Breast epithelium (tissue), 4 donors: Measurements from ENCODE around the gene CFAP107. TPM values are rescaled to one million over a fixed set of nuclear protein-coding genes. Genes with fewer than 3 reads are reported as not detected.

ENCODE experiments used
- DNase-seq, 2 donors: peaks; one replicate each; pipeline ENCODE4 v3.0.0-alpha.2; 2019; ENCODE audit warnings: low spot score in 2 of 2
- H3K27ac ChIP-seq, 2 donors: fragments of 200-600 bp; sonication (generic) in 1 of 2; one replicate each; pipeline ENCODE4 v1.5.1; 2016 to 2019; ENCODE audit warnings: mild to moderate bottlenecking in 1 of 2
- H3K27me3 ChIP-seq, 2 donors: fragments of 200-600 bp; sonication (generic) in 1 of 2; one replicate each; pipeline versions ENCODE4 v1.5.1 to v1.6.0; 2017 to 2019; ENCODE audit warnings: control low read depth in 1 of 2, mild to moderate bottlenecking in 1 of 2
- H3K36me3 ChIP-seq: fragments of 200-600 bp; one replicate; pipeline ENCODE4 v1.5.1; 2019
- H3K4me1 ChIP-seq, 2 donors: fragments of 200-600 bp; sonication (generic); one replicate each; pipeline ENCODE4 v1.5.1; 2016 to 2019; ENCODE audit warnings: control low read depth in 1 of 2
- H3K4me3 ChIP-seq, 3 donors: fragments of 200-600 bp; sonication (generic); 1 replicate in 2 of 3; 2 replicates in 1 of 3; pipeline ENCODE4 v1.5.1; 2016 to 2019; ENCODE audit warnings: mild to moderate bottlenecking in 3 of 3, moderate library complexity in 2 of 3
- H3K9me3 ChIP-seq, 2 donors: fragments of 200-600 bp; sonication (generic) in 1 of 2; one replicate each; pipeline ENCODE4 v1.5.1; 2016 to 2019; ENCODE audit warnings: control low read depth in 1 of 2
- POLR2A ChIP-seq: fragments of 450-650 bp; IDR thresholded peaks from one replicate; pipeline ENCODE4 v1.6.1; 2016; ENCODE audit warnings: antibody characterized with exemption, mild to moderate bottlenecking, moderate library complexity
- POLR2AphosphoS5 ChIP-seq, 3 donors: sonication (generic); formaldehyde crosslinking; IDR thresholded peaks; one replicate each; pipeline ENCODE4 v1.6.1; 2017; ENCODE audit warnings: antibody characterized with exemption in 3 of 3
- intact Hi-C: fragments of 100-400 bp; cut with DNase I; formaldehyde crosslinking; loops from one replicate; pipeline ENCODE4 v1.15.1; 2023; ENCODE audit warnings: low total_unique reads
- total RNA-seq, 3 donors: library from RNA; depleted of rRNA; stranded (reverse); fragments of >200 nt; gene quantifications; one replicate each; pipeline ENCODE4 v1.1.0, GENCODE V29; 2016
- TF ChIP-seq, protein P1 (sequence below), 3 donors: fragments of 450-650 bp; IDR thresholded peaks; one replicate each; pipeline ENCODE4 v1.5.1; 2016 to 2017; ENCODE audit warnings: antibody characterized with exemption in 3 of 3, mild to moderate bottlenecking in 3 of 3, moderate library complexity in 3 of 3

The CFAP107 gene
- total RNA-seq, 3 donors from 2014 or later, result not detected

DNA sequence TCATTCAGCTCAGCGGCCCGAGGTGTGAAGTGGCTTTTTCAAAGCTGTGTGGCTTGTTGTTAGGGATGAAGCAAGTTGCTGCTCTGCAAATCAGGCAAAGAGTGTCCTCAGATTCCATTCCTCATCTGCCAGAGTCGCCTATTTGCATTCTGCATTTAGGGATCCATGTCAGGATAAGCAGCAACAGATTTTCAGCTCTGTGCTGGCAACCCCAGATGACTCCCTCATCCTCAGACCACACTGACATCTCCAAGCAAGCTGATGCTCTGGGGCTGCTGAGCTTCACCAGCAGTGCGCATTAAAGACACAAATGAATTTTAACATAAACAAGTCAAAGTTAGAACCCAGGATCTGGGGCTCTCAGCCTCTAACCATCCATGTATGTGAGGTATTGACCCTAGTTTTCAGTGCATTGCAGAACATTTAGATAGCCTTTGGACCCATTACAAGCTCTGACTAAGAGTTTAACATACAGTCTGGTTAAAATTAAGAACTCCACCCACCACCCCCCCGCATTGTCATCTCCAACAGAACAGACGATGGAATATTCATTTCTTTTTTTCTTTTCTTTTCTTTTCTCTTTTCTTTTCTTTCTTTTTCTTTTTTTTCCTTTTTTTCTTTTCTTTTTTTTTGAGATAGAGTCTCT is 10.9 kb downstream of the CFAP107 start:
- no peaks in the 10 kb centered on the region for H3K27me3 ChIP-seq
- intact Hi-C loops, result no loop called here
- no peak overlapping the region for H3K27ac ChIP-seq
- no peaks in the 10 kb centered on the region for H3K4me1 ChIP-seq
- H3K36me3 ChIP-seq, result no peaks in the 10 kb centered on the region
- H3K4me3 ChIP-seq, result no peak overlapping the region
- TF ChIP-seq, protein P1, sequence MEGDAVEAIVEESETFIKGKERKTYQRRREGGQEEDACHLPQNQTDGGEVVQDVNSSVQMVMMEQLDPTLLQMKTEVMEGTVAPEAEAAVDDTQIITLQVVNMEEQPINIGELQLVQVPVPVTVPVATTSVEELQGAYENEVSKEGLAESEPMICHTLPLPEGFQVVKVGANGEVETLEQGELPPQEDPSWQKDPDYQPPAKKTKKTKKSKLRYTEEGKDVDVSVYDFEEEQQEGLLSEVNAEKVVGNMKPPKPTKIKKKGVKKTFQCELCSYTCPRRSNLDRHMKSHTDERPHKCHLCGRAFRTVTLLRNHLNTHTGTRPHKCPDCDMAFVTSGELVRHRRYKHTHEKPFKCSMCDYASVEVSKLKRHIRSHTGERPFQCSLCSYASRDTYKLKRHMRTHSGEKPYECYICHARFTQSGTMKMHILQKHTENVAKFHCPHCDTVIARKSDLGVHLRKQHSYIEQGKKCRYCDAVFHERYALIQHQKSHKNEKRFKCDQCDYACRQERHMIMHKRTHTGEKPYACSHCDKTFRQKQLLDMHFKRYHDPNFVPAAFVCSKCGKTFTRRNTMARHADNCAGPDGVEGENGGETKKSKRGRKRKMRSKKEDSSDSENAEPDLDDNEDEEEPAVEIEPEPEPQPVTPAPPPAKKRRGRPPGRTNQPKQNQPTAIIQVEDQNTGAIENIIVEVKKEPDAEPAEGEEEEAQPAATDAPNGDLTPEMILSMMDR (IDR thresholded peaks at IDR 0.05), result no peak
- no peak for TF ChIP-seq POLR2A
- no peak for TF ChIP-seq POLR2AphosphoS5 (IDR thresholded peaks at IDR 0.05)
- no peak for DNase-seq
- H3K9me3 ChIP-seq, result no peaks in the 10 kb centered on the region

DNA sequence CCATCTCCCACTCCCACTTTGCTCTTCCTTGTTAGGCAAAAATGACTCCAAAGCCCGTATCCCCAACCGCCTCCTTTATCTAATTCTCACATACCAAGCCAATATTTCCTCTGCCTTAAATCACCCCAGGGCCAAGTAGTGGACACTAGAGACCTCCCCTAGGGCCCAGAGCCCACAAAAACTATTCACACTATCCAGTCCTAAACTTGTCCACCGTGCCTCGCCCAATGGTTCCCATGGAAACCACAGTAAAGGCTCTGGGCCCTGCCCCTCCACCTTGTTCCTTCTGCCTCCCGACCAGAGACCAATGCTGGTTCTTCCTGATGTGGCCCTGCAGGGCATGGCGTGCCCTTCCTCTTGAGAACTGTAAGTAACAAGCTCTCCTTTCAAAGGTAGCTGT is 11.8 kb downstream of the CFAP107 start:
- Histone ChIP-seq H3K4me3 (no peak overlapping the region), H3K27me3 (no peaks in the 10 kb centered on the region), H3K36me3 (no peaks in the 10 kb centered on the region), H3K27ac (no peak overlapping the region), H3K9me3 (no peaks in the 10 kb centered on the region), H3K4me1 (no peaks in the 10 kb centered on the region)
- TF ChIP-seq POLR2AphosphoS5 (IDR thresholded peaks at IDR 0.05), result no peak
- no peak for TF ChIP-seq POLR2A
- TF ChIP-seq, protein P1 (IDR thresholded peaks at IDR 0.05), result no peak
- DNase-seq, result no peak
- intact Hi-C loops, result no loop called here

DNA sequence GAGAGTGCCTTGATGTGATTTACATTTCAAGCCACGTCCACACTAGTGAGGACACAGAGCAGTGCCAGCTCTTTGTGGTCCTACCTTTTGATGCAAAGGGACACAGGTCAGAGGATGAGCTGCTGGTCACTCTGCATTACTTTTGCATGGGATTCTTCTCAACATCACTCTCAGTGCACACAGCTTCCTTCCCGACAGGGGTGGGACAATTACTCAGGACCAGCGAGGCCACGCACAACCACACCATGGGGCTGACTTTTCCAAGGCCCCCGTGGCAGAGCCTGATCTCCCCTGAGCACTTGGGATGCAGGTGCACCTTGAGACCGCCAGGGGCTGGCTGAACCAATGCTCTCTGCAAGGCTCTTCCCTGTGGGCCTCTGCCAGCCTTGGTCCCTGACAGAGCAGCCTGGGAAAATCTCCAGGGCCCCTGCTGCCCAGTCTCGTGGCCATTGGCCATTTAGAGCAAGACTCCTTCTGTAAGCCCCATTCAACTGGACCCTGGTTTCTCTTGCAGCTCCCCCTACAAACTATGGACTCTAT is 14.3 kb downstream of the CFAP107 start:
- TF ChIP-seq, protein P1 (IDR thresholded peaks at IDR 0.05), result no peak
- no peak for TF ChIP-seq POLR2AphosphoS5 (IDR thresholded peaks at IDR 0.05)
- TF ChIP-seq POLR2A, result no peak
- Histone ChIP-seq H3K36me3 (no peaks in the 10 kb centered on the region), H3K27ac (no peak overlapping the region), H3K9me3 (no peaks in the 10 kb centered on the region), H3K4me1 (no peaks in the 10 kb centered on the region), H3K4me3 (no peak overlapping the region), H3K27me3 (no peaks in the 10 kb centered on the region)
- no peak for DNase-seq
- intact Hi-C loops, result no loop called here

DNA sequence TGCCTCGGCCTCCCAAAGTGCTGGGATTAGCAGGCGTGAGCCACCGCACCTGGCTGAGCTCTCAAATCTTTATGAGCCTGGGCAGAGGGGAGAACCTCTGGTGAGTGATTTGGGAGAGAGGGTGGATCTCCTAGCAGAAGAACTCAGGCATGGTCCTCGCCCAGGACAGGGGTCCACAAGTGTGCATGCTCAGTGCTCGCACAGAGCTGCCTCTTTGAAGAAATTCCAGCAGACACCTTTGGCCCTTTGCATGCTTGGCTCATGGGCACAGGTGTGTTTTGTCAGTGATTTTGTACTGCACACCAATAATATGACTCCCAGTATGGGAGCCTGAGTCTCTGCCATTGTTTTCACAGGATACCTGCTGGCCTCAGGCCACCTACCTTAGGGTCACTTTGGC is 15.8 kb downstream of the CFAP107 start:
- Histone ChIP-seq H3K9me3 (no peaks in the 10 kb centered on the region), H3K4me3 (no peak overlapping the region), H3K27ac (no peak overlapping the region), H3K4me1 (no peaks in the 10 kb centered on the region), H3K36me3 (no peaks in the 10 kb centered on the region), H3K27me3 (no peaks in the 10 kb centered on the region)
- no peak for DNase-seq
- intact Hi-C loops, result no loop called here
- TF ChIP-seq POLR2A, result no peak

DNA sequence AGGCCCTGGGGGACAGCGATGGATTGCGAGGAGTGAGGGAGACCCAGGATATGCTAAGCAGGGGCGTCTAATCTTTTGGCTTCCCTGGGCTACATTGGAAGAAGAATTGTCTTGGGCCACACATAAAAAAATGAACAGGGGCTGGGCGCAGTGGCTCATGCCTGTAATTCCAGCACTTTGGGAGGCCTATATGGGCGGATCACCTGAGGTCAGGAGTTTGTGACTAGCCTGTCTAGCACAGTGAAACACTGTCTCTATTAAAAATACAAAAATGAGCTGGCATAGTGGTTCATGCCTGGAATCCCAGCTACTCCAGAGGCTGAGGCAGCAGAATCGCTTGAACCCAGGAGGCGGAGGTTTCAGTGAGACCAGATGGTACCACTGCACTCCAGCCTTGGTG is 16.8 kb downstream of the CFAP107 start:
- intact Hi-C loops, result no loop called here
- Histone ChIP-seq H3K36me3 (no peaks in the 10 kb centered on the region), H3K27ac (no peak overlapping the region), H3K27me3 (no peaks in the 10 kb centered on the region), H3K4me3 (no peak overlapping the region), H3K4me1 (no peaks in the 10 kb centered on the region), H3K9me3 (no peaks in the 10 kb centered on the region)
- DNase-seq, result no peak
- TF ChIP-seq POLR2AphosphoS5 (IDR thresholded peaks at IDR 0.05) (no peak), POLR2A (no peak)
- TF ChIP-seq, protein P1 (IDR thresholded peaks at IDR 0.05), result no peak
